OCI-LY1 (cell line): ENCODE data around the gene CBLB.

Experiments
- H2AFZ ChIP-seq: fragments of 200-600 bp; sonication (generic), shearing (Covaris generic); 2 replicates; pipeline ENCODE4 v1.6.0; 2014; ENCODE audit warnings: antibody characterized with exemption, mild to moderate bottlenecking, low read length
- H3F3A ChIP-seq: fragments of 200-600 bp; sonication (generic), shearing (Covaris generic); 2 replicates; pipeline ENCODE4 v1.6.0; 2014; ENCODE audit warnings: mild to moderate bottlenecking, antibody characterized with exemption, low read length, moderate library complexity; ENCODE audit not compliant: insufficient read depth
- H3K27ac ChIP-seq: fragments of 200-600 bp; sonication (generic); 2 replicates; pipeline ENCODE4 v1.5.1; 2014; ENCODE audit warnings: low read length, mixed run types, mild to moderate bottlenecking, low read depth; ENCODE audit not compliant: poor library complexity, severe bottlenecking
- H3K27me3 ChIP-seq: fragments of 200-600 bp; sonication (generic); 2 replicates; pipeline ENCODE4 v1.6.0; 2014; ENCODE audit warnings: antibody characterized with exemption, mild to moderate bottlenecking, low read length, moderate library complexity; ENCODE audit not compliant: insufficient read depth
- H3K36me3 ChIP-seq: fragments of 200-600 bp; sonication (generic); 2 replicates; pipeline ENCODE4 v1.6.1; 2014; ENCODE audit warnings: mild to moderate bottlenecking, antibody characterized with exemption, low read length, moderate library complexity, mixed read lengths; ENCODE audit not compliant: insufficient read depth
- H3K4me1 ChIP-seq: fragments of 200-600 bp; sonication (generic); 2 replicates; pipeline ENCODE4 v1.5.1; 2014; ENCODE audit warnings: mild to moderate bottlenecking, low read length, moderate library complexity; ENCODE audit not compliant: insufficient read depth, severe bottlenecking
- H3K4me2 ChIP-seq: fragments of 200-600 bp; sonication (generic), shearing (Covaris generic); 2 replicates; pipeline ENCODE4 v1.6.1; 2014; ENCODE audit warnings: low read length
- H3K4me3 ChIP-seq: fragments of 200-600 bp; sonication (generic); 2 replicates; pipeline ENCODE4 v1.5.1; 2014; ENCODE audit warnings: low read length, low read depth, mild to moderate bottlenecking, mixed read lengths; ENCODE audit not compliant: poor library complexity, severe bottlenecking
- H3K79me2 ChIP-seq: fragments of 200-600 bp; shearing (Covaris generic); 2 replicates; pipeline ENCODE4 v1.6.1; 2016; ENCODE audit warnings: mixed run types, low read length, mixed read lengths; ENCODE audit not compliant: insufficient read depth
- H3K9ac ChIP-seq: fragments of 200-600 bp; sonication (generic), shearing (Covaris generic); 2 replicates; pipeline ENCODE4 v1.6.1; 2014; ENCODE audit warnings: mild to moderate bottlenecking, low read length, mixed read lengths
- H3K9me2 ChIP-seq: fragments of 200-600 bp; sonication (generic), shearing (Covaris generic); 2 replicates; pipeline ENCODE4 v1.6.1; 2014; ENCODE audit warnings: low read depth, mild to moderate bottlenecking, low read length, mixed read lengths
- H3K9me3 ChIP-seq: fragments of 200-600 bp; shearing (Covaris generic); 2 replicates; pipeline ENCODE4 v1.6.1; 2014; ENCODE audit warnings: low read length, mixed read lengths
- H4K20me1 ChIP-seq: fragments of 200-600 bp; sonication (generic), shearing (Covaris generic); 2 replicates; pipeline ENCODE4 v1.6.0; 2016; ENCODE audit warnings: mild to moderate bottlenecking, low read length; ENCODE audit not compliant: insufficient read depth
- CTCF ChIP-seq: fragments of 200-600 bp; sonication (generic), shearing (Covaris generic); IDR thresholded peaks from 2 replicates; pipeline ENCODE4 v1.5.1; 2017; ENCODE audit warnings: mild to moderate bottlenecking, antibody characterized with exemption, low read length, moderate library complexity, mixed read lengths
- EZH2 ChIP-seq: fragments of 200-600 bp; sonication (generic), shearing (Covaris generic); IDR thresholded peaks from 2 replicates; pipeline ENCODE4 v1.8.0; 2017; ENCODE audit warnings: borderline replicate concordance, mixed run types, mild to moderate bottlenecking, antibody characterized with exemption, low read length, moderate library complexity, mixed read lengths

Gene CBLB

GRCh38 chr3:105869531-105869833, 670 bp upstream of the CBLB start:
- no peaks in the 10 kb centered on the region for H3K9me2 ChIP-seq
- H3K27ac ChIP-seq: peak overlapping the region; percentile 68
- TF ChIP-seq CTCF (no peak), EZH2 (no peak)
- H2AFZ ChIP-seq: peak overlapping the region; percentile 35; the same call in 1 of the 2 replicates
- peak overlapping the region; percentile 99 for H3K4me2 ChIP-seq
- H3K36me3 ChIP-seq: peaks cover 7% of the 10 kb centered on the region; the same call in 1 of the 2 replicates
- H3F3A ChIP-seq: no peaks in the 10 kb centered on the region
- peaks cover 31% of the 10 kb centered on the region for H3K79me2 ChIP-seq
- H3K27me3 ChIP-seq: no peaks in the 10 kb centered on the region
- H3K9me3 ChIP-seq: no peaks in the 10 kb centered on the region
- H4K20me1 ChIP-seq: no peaks in the 10 kb centered on the region
- peak overlapping the region; percentile 84 for H3K9ac ChIP-seq
- H3K4me3 ChIP-seq: peak overlapping the region; percentile 92
- peaks cover 44% of the 10 kb centered on the region for H3K4me1 ChIP-seq

- no peaks in the 10 kb centered on the region for H3K9me3 ChIP-seq
- H3K4me3 ChIP-seq: peak overlapping the region; percentile 92
- H3K27ac ChIP-seq: peak overlapping the region; percentile 87
- no peaks in the 10 kb centered on the region for H3K27me3 ChIP-seq
- H3K9ac ChIP-seq: peak overlapping the region; percentile 84
- H2AFZ ChIP-seq: no peak overlapping the region
- peaks cover 42% of the 10 kb centered on the region for H3K79me2 ChIP-seq
- H4K20me1 ChIP-seq: no peaks in the 10 kb centered on the region
- no peak for TF ChIP-seq CTCF
- no peak for TF ChIP-seq EZH2
- no peaks in the 10 kb centered on the region for H3K9me2 ChIP-seq
- H3K4me2 ChIP-seq: peak overlapping the region; percentile 72
- no peaks in the 10 kb centered on the region for H3F3A ChIP-seq
- peaks cover 55% of the 10 kb centered on the region for H3K4me1 ChIP-seq
- H3K36me3 ChIP-seq: peaks cover 17% of the 10 kb centered on the region; the same call in 1 of the 2 replicates
Measured at GRCh38 chr3:105868431-105868741, 426 bp downstream of the CBLB start.

GRCh38 chr3:105867712-105868430, 941 bp downstream of the CBLB start:
- peak overlapping the region; percentile 87 for H3K27ac ChIP-seq
- no peak overlapping the region for H2AFZ ChIP-seq
- no peaks in the 10 kb centered on the region for H3F3A ChIP-seq
- H3K4me3 ChIP-seq: peak overlapping the region; percentile 92
- H3K9me2 ChIP-seq: no peaks in the 10 kb centered on the region
- peaks cover 44% of the 10 kb centered on the region for H3K79me2 ChIP-seq
- H3K4me2 ChIP-seq: peak overlapping the region; percentile 72
- H4K20me1 ChIP-seq: no peaks in the 10 kb centered on the region
- no peaks in the 10 kb centered on the region for H3K9me3 ChIP-seq
- H3K9ac ChIP-seq: peak overlapping the region; percentile 84
- H3K27me3 ChIP-seq: no peaks in the 10 kb centered on the region
- no peak for TF ChIP-seq EZH2
- no peak for TF ChIP-seq CTCF
- peaks cover 21% of the 10 kb centered on the region; the same call in 1 of the 2 replicates for H3K36me3 ChIP-seq
- peaks cover 60% of the 10 kb centered on the region for H3K4me1 ChIP-seq
